Brain pericyte (primary cell): ENCODE measurements around the gene IL6ST.
"Not testable (repeated sequence)": the region's sequence is repeated elsewhere in the genome, so short reads cannot be mapped to it uniquely, and the experiment has no call there.

ENCODE experiments used
- DNase-seq: peaks from one replicate; pipeline ENCODE4 v3.0.0-alpha.2; 2012; ENCODE audit warnings: low read depth, low spot score

IL6ST gene

GRCh38 chr5:55966284-55966683, 28.5 kb downstream of the IL6ST start:
- DNase-seq, result no peak

- no peak for DNase-seq
Measured at GRCh38 chr5:55965525-55965924, 29.2 kb downstream of the IL6ST start.

GRCh38 chr5:55960779-55961178, 34.0 kb downstream of the IL6ST start:
- no peak for DNase-seq

GRCh38 chr5:55959208-55959607, 35.6 kb downstream of the IL6ST start:
- no peak for DNase-seq

- not testable (repeated sequence) for DNase-seq
Measured at GRCh38 chr5:55941154-55941553, 53.6 kb downstream of the IL6ST start.

- not testable (repeated sequence) for DNase-seq
Measured at GRCh38 chr5:55937598-55937997, 57.2 kb downstream of the IL6ST start.

- peak; percentile 57 for DNase-seq
Measured at GRCh38 chr5:55936100-55936693, 58.6 kb downstream of the IL6ST start.

GRCh38 chr5:55935371-55935770, 59.4 kb downstream of the IL6ST start:
- no peak for DNase-seq

- no peak for DNase-seq
Measured at GRCh38 chr5:55934720-55935119, 60.0 kb downstream of the IL6ST start.

- DNase-seq, result no peak
Measured at GRCh38 chr5:55934115-55934613, 60.6 kb downstream of the IL6ST start.

- no peak for DNase-seq
Measured at GRCh38 chr5:55933377-55934114, 61.2 kb downstream of the IL6ST start.

GRCh38 chr5:55932700-55933099, 62.1 kb downstream of the IL6ST start:
- DNase-seq, result no peak

GRCh38 chr5:55929020-55929799, 65.6 kb downstream of the IL6ST start:
- no peak for DNase-seq

- DNase-seq, result no peak
Measured at GRCh38 chr5:55927861-55928655, 66.7 kb downstream of the IL6ST start.

- DNase-seq, result no peak
Measured at GRCh38 chr5:55926476-55926875, 68.3 kb downstream of the IL6ST start.

- DNase-seq, result no peak
Measured at GRCh38 chr5:55925712-55926111, 69.1 kb downstream of the IL6ST start.

- no peak for DNase-seq
Measured at GRCh38 chr5:55925181-55925580, 69.6 kb downstream of the IL6ST start.

GRCh38 chr5:55924744-55925143, 70.0 kb downstream of the IL6ST start:
- DNase-seq, result no peak

GRCh38 chr5:55923865-55924500, 70.8 kb downstream of the IL6ST start:
- no peak for DNase-seq

- DNase-seq, result no peak
Measured at GRCh38 chr5:55923177-55923771, 71.5 kb downstream of the IL6ST start.

GRCh38 chr5:55921617-55922016, 73.1 kb downstream of the IL6ST start:
- no peak for DNase-seq
